ENCODE data around the gene HRG. TPM values are rescaled to one million over a fixed set of nuclear protein-coding genes. Genes with fewer than 3 reads are reported as not detected.

Gene HRG
- total RNA-seq, 1 donor from 2014 or later = not detected

DNA sequence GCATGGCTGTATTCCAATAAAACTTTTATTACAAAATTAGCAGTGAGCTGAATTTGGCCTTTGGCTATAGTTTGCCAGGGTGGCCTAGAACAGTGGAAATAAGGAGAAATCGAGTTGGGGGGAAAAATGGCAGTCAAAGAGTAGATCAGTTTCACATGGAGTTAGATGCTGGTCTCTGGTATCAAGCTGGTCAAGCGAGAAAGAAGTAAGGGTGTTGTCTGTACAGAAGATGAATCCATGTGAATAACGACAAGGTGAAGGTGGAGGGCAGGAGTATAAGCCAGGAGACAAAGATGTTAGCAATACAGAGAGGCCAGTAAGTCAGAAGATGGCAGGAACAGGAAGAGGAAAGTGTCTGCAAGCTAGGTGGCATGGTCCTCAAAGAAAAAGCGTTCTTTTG, 41.2 kb upstream of the HRG start:
- intact Hi-C loops (cut with micrococcal nuclease) = no loop called here
- ATAC-seq (ENCODE audit: low read depth) = no peak
- TF ChIP-seq, protein P1, sequence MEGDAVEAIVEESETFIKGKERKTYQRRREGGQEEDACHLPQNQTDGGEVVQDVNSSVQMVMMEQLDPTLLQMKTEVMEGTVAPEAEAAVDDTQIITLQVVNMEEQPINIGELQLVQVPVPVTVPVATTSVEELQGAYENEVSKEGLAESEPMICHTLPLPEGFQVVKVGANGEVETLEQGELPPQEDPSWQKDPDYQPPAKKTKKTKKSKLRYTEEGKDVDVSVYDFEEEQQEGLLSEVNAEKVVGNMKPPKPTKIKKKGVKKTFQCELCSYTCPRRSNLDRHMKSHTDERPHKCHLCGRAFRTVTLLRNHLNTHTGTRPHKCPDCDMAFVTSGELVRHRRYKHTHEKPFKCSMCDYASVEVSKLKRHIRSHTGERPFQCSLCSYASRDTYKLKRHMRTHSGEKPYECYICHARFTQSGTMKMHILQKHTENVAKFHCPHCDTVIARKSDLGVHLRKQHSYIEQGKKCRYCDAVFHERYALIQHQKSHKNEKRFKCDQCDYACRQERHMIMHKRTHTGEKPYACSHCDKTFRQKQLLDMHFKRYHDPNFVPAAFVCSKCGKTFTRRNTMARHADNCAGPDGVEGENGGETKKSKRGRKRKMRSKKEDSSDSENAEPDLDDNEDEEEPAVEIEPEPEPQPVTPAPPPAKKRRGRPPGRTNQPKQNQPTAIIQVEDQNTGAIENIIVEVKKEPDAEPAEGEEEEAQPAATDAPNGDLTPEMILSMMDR (IDR thresholded peaks at IDR 0.05) = no peak
- Mint-ChIP-seq H3K9me3 (no peaks in the 10 kb centered on the region), H3K36me3 (ENCODE audit: low read depth) (no peaks in the 10 kb centered on the region), H3K27ac (no peak overlapping the region), H3K27me3 (peaks cover 11% of the 10 kb centered on the region), H3K4me1 (no peaks in the 10 kb centered on the region), H3K4me3 (no peak overlapping the region)
- no peak for DNase-seq
- POLR2A ChIA-PET = no interaction called here
- CTCF ChIA-PET = interaction anchor here (3.2 kb wide), 1 partner anchor 9 kb away, joined by 23 read pairs; no protein-coding TSS in a partner anchor

GRCh38 chr3:186625600-186626042, 40.2 kb upstream of the HRG start:
- H3K4me3 Mint-ChIP-seq = no peak overlapping the region
- POLR2A ChIA-PET = no interaction called here
- TF ChIP-seq, protein P1 (IDR thresholded peaks at IDR 0.05) = no peak
- intact Hi-C loops (cut with micrococcal nuclease) = no loop called here
- H3K27me3 Mint-ChIP-seq = peaks cover 11% of the 10 kb centered on the region
- H3K9me3 Mint-ChIP-seq = no peaks in the 10 kb centered on the region
- DNase-seq (no peak), ATAC-seq (ENCODE audit: low read depth) (no peak)
- H3K36me3 Mint-ChIP-seq (ENCODE audit: low read depth) = no peaks in the 10 kb centered on the region
- CTCF ChIA-PET = interaction anchor here (1.0 to 3.2 kb wide), 2 partner anchors 10 to 642 kb away, joined by 4 to 23 read pairs; no protein-coding TSS in a partner anchor
- H3K27ac Mint-ChIP-seq = no peak overlapping the region
- no peaks in the 10 kb centered on the region for H3K4me1 Mint-ChIP-seq

DNA sequence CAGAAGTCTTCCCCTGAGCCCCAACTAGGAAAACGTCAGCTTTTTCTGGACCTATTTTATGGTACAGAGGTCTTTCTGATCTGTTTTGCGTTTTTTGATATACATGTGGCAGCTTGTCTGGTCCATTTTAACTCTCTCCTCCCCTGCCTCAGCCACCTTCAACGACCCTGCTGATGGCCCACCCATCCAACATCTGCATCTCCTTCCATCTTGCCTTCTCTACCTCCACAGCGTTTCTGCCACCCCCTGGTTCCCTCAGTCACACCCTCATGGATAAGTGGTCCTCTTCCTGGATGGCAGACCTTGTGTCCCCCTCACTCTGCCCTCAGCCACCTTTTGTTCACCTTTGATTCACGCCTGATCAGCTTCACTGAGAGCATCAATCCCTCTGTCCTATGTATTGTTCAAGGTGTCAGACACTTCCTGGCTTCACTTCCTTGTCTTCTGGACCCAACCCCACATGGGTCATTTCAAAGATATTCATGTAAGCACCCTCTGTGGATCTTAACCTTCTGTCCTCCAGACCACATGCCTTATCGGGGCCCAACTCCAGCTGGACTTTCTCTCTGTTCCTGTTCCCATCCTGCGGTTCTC, 39.5 kb upstream of the HRG start:
- TF ChIP-seq, protein P1 (IDR thresholded peaks at IDR 0.05) = no peak
- peaks cover 4% of the 10 kb centered on the region for H3K27me3 Mint-ChIP-seq
- no peak for ATAC-seq (ENCODE audit: low read depth)

DNA sequence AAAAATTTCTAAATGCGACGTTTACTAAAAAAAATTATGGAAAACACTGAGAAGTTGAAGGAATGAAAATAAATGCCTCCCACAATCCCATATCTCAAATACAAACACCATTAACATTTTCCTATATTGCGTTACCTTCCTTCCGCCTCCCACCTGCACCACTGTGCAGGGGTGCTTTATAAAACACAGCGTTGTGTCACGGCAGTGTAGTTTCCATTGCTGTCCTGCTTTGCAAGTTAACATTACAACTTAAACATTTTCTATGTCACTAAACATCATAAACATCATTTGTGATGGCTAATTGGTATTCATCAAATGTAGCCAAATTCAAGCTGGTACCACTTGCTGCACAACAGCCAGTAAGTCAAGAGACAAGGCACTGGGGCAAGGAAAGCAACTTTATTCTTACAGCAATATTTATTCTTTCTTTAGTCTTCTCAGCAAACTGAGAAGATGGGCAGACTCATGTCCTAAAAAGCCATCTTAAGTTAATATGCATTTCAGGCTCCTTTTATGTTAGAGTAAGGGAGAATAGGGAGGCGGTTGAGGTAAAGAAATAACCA, 37.9 kb upstream of the HRG start:
- DNase-seq (no peak), ATAC-seq (ENCODE audit: low read depth) (no peak)
- Mint-ChIP-seq H3K9me3 (no peaks in the 10 kb centered on the region), H3K27ac (no peak overlapping the region), H3K36me3 (ENCODE audit: low read depth) (no peaks in the 10 kb centered on the region), H3K4me3 (no peak overlapping the region), H3K27me3 (peaks cover 3% of the 10 kb centered on the region), H3K4me1 (no peaks in the 10 kb centered on the region)
- intact Hi-C loops (cut with micrococcal nuclease) = no loop called here
- TF ChIP-seq, protein P1 (IDR thresholded peaks at IDR 0.05) = no peak
- POLR2A ChIA-PET = no interaction called here
- CTCF ChIA-PET = no interaction called here

More for the DNA sequence above, 39.5 kb upstream of the HRG start:
- Mint-ChIP-seq H3K4me1 (no peaks in the 10 kb centered on the region), H3K4me3 (no peak overlapping the region), H3K27ac (no peak overlapping the region), H3K36me3 (ENCODE audit: low read depth) (no peaks in the 10 kb centered on the region), H3K9me3 (no peaks in the 10 kb centered on the region)
- ChIA-PET CTCF (interaction anchor here (3.2 kb wide), 1 partner anchor 10 kb away, joined by 23 read pairs; no protein-coding TSS in a partner anchor), POLR2A (no interaction called here)
- DNase-seq = no peak
- intact Hi-C loops (cut with micrococcal nuclease) = no loop called here

GRCh38 chr3:186628756-186629155, 37.1 kb upstream of the HRG start:
- H3K27me3 Mint-ChIP-seq = no peaks in the 10 kb centered on the region
- CTCF ChIA-PET = no interaction called here
- DNase-seq (no peak), ATAC-seq (ENCODE audit: low read depth) (no peak)
- H3K36me3 Mint-ChIP-seq (ENCODE audit: low read depth) = no peaks in the 10 kb centered on the region
- intact Hi-C loops (cut with micrococcal nuclease) = no loop called here
- H3K4me3 Mint-ChIP-seq = no peak overlapping the region
- H3K4me1 Mint-ChIP-seq = no peaks in the 10 kb centered on the region
- no peak overlapping the region for H3K27ac Mint-ChIP-seq
- no peaks in the 10 kb centered on the region for H3K9me3 Mint-ChIP-seq
- POLR2A ChIA-PET = no interaction called here
- TF ChIP-seq, protein P1 (IDR thresholded peaks at IDR 0.05) = no peak

Measured in activated B cell treated with CpG ODN at 0.5 μM for 24 hours (primary cell).